ENCODE data around the gene CACNA1I. TPM values are rescaled to one million over a fixed set of nuclear protein-coding genes. Genes with fewer than 3 reads are reported as not detected.

Gene CACNA1I
- total RNA-seq, 1 experiment from 2014 or later: 0.90 TPM

DNA sequence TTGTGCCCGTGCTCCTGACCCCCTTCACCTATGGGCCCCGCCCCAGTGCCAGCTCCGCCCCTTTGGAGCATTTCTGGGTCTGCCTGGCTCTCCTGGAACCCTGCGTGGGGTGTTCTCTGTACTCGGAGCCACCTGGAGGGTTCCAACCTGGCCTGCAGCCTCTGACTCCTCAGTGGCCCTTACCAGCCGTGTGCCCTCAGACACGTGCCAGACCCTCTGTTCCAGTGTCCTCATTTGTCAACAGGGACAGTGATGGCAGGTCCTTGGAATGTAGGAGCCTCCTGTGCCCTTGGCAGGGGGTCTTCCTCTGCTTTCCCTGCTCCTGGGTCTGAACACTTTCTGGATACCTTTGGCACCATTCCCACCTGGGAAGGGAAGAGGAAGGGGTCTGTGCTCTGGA, 96.4 kb downstream of the CACNA1I start:
- POLR2A ChIA-PET (ENCODE audit: low non-redundant PET): no interaction called here
- Histone ChIP-seq H3K9me3 (ENCODE audit: low read depth, low read length, poor library complexity, severe bottlenecking) (peaks cover 5% of the 10 kb centered on the region), H3K4me3 (ENCODE audit: low read depth, low read length, poor library complexity, severe bottlenecking) (no peak overlapping the region), H3K27me3 (replicated peaks; ENCODE audit: insufficient read depth, low read depth, low read length, poor library complexity) (no peaks in the 10 kb centered on the region), H3K27ac (ENCODE audit: low read depth, low read length, poor library complexity, severe bottlenecking) (no peak overlapping the region), H3K36me3 (ENCODE audit: insufficient read depth, low read length, poor library complexity, severe bottlenecking) (no peaks in the 10 kb centered on the region), H3K4me1 (ENCODE audit: insufficient read depth, low read length, poor library complexity, severe bottlenecking) (no peaks in the 10 kb centered on the region)
- TF ChIP-seq, protein P1, sequence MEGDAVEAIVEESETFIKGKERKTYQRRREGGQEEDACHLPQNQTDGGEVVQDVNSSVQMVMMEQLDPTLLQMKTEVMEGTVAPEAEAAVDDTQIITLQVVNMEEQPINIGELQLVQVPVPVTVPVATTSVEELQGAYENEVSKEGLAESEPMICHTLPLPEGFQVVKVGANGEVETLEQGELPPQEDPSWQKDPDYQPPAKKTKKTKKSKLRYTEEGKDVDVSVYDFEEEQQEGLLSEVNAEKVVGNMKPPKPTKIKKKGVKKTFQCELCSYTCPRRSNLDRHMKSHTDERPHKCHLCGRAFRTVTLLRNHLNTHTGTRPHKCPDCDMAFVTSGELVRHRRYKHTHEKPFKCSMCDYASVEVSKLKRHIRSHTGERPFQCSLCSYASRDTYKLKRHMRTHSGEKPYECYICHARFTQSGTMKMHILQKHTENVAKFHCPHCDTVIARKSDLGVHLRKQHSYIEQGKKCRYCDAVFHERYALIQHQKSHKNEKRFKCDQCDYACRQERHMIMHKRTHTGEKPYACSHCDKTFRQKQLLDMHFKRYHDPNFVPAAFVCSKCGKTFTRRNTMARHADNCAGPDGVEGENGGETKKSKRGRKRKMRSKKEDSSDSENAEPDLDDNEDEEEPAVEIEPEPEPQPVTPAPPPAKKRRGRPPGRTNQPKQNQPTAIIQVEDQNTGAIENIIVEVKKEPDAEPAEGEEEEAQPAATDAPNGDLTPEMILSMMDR (conservative IDR thresholded peaks at IDR 0.05; ENCODE audit: low read depth, low read length): no peak
- TF ChIP-seq EZH2 (IDR thresholded peaks at IDR 0.05; ENCODE audit: borderline replicate concordance, low read depth, low read length, poor library complexity, severe bottlenecking): no peak
- BruUV-seq (replicated peaks): no TSS peak
- CTCF ChIA-PET: no interaction called here
- intact Hi-C loops (cut with micrococcal nuclease; ENCODE audit: unreplicated experiment): no loop called here
- no peak for DNase-seq (ENCODE audit: low spot score)

DNA sequence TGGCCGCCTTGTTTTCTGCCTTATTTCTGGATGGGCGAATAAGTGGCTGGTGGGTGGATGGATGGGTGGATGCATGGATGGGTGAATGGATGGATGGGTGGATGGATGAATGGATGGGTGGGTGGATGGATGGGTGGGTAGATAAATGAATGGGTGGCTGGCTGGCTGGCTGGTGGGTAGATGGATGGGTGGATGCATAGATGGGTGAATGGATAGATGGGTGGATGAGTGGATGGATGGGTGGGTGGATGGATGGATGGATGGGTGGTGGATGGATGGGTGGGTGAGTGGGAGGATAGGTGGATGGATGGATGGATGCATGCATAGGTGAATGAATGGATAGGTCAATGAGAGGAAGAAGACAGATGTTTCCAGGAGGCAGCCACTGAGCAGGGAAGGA, 98.9 kb downstream of the CACNA1I start:
- no TSS peak for BruUV-seq (replicated peaks)
- H3K4me3 ChIP-seq (ENCODE audit: low read depth, low read length, poor library complexity, severe bottlenecking): no peak overlapping the region
- peaks cover 12% of the 10 kb centered on the region for H3K9me3 ChIP-seq (ENCODE audit: low read depth, low read length, poor library complexity, severe bottlenecking)
- no peaks in the 10 kb centered on the region for H3K27me3 ChIP-seq (replicated peaks; ENCODE audit: insufficient read depth, low read depth, low read length, poor library complexity)
- no peaks in the 10 kb centered on the region for H3K36me3 ChIP-seq (ENCODE audit: insufficient read depth, low read length, poor library complexity, severe bottlenecking)
- no peak overlapping the region for H3K27ac ChIP-seq (ENCODE audit: low read depth, low read length, poor library complexity, severe bottlenecking)
- H3K4me1 ChIP-seq (ENCODE audit: insufficient read depth, low read length, poor library complexity, severe bottlenecking): no peaks in the 10 kb centered on the region
- TF ChIP-seq, protein P1 (conservative IDR thresholded peaks at IDR 0.05; ENCODE audit: low read depth, low read length): no peak
- no peak for TF ChIP-seq EZH2 (IDR thresholded peaks at IDR 0.05; ENCODE audit: borderline replicate concordance, low read depth, low read length, poor library complexity, severe bottlenecking)
- intact Hi-C loops (cut with micrococcal nuclease; ENCODE audit: unreplicated experiment): no loop called here
- ChIA-PET POLR2A (ENCODE audit: low non-redundant PET) (no interaction called here), CTCF (no interaction called here)
- DNase-seq (ENCODE audit: low spot score): no peak

DNA sequence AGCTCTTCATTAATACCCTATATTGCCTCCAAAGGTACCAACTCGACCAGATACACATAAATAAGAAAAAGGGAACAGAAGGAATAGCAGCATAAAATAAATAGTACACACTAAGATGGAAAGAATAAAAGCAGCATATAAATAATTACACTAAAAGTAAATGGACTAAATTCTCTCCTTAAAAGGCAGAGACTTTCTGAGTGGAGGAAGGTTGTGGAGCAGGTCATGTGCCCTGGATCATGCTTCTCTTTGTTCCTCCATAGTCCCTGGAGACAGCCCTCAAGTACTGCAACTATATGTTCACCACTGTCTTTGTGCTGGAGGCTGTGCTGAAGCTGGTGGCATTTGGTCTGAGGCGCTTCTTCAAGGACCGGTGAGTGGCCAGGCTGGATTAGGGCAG, 101.4 kb downstream of the CACNA1I start:
- H3K4me3 ChIP-seq (ENCODE audit: low read depth, low read length, poor library complexity, severe bottlenecking): no peak overlapping the region
- H3K4me1 ChIP-seq (ENCODE audit: insufficient read depth, low read length, poor library complexity, severe bottlenecking): no peaks in the 10 kb centered on the region
- H3K27me3 ChIP-seq (replicated peaks; ENCODE audit: insufficient read depth, low read depth, low read length, poor library complexity): no peaks in the 10 kb centered on the region
- TF ChIP-seq EZH2 (IDR thresholded peaks at IDR 0.05; ENCODE audit: borderline replicate concordance, low read depth, low read length, poor library complexity, severe bottlenecking): no peak
- TF ChIP-seq, protein P1 (conservative IDR thresholded peaks at IDR 0.05; ENCODE audit: low read depth, low read length): no peak
- ChIA-PET POLR2A (ENCODE audit: low non-redundant PET) (no interaction called here), CTCF (interaction anchor here (0.6 kb wide), 1 partner anchor 25 kb away, joined by 3 read pairs; no protein-coding TSS in a partner anchor)
- no peaks in the 10 kb centered on the region for H3K36me3 ChIP-seq (ENCODE audit: insufficient read depth, low read length, poor library complexity, severe bottlenecking)
- no TSS peak for BruUV-seq (replicated peaks)
- intact Hi-C loops (cut with micrococcal nuclease; ENCODE audit: unreplicated experiment): no loop called here
- DNase-seq (ENCODE audit: low spot score): no peak
- H3K27ac ChIP-seq (ENCODE audit: low read depth, low read length, poor library complexity, severe bottlenecking): no peak overlapping the region
- peaks cover 12% of the 10 kb centered on the region for H3K9me3 ChIP-seq (ENCODE audit: low read depth, low read length, poor library complexity, severe bottlenecking)
